Right lobe of liver (tissue), 6 donors: ENCODE results near the gene TSSK2. TPM values are rescaled to one million over a fixed set of nuclear protein-coding genes. Genes with fewer than 3 reads are reported as not detected.
"Not testable (repeated sequence)": the region's sequence is repeated elsewhere in the genome, so short reads cannot be mapped to it uniquely, and the experiment has no call there.

Experiments
- ATAC-seq, 4 donors: fragments of 200-7000 bp; cut with Tn5 transposase; one replicate each; pipeline ENCODE4 v1.9.1; 2020; ENCODE audit warnings: mild to moderate bottlenecking in 4 of 4, moderate library complexity in 4 of 4
- DNase-seq, 3 donors: peaks; one replicate each; pipeline ENCODE4 v3.0.0-alpha.2; 2020
- H3K27ac ChIP-seq, 3 donors: fragments of 200-600 bp; one replicate each; pipeline ENCODE4 v1.8.0; 2022
- H3K27me3 ChIP-seq, 2 donors: fragments of 200-600 bp; one replicate each; pipeline ENCODE4 v1.8.0; 2022
- H3K36me3 ChIP-seq, 4 donors: fragments of 200-600 bp; sonication (generic) in 1 of 4; one replicate each; pipeline versions ENCODE4 v1.5.1 to v1.8.0; 2017 to 2022; ENCODE audit warnings: control low read depth in 1 of 4
- H3K4me1 ChIP-seq, 4 donors: fragments of 200-600 bp; sonication (generic) in 1 of 4; one replicate each; pipeline versions ENCODE4 v1.5.1 to v1.8.0; 2017 to 2022; ENCODE audit warnings: control low read depth in 1 of 4
- H3K4me3 ChIP-seq, 3 donors: fragments of 200-600 bp; one replicate each; pipeline ENCODE4 v1.8.0; 2022
- H3K9me3 ChIP-seq, 4 donors: fragments of 200-600 bp; sonication (generic) in 1 of 4; one replicate each; pipeline versions ENCODE4 v1.5.1 to v1.8.0; 2017 to 2022; ENCODE audit warnings: control low read depth in 1 of 4
- CTCF ChIP-seq, 4 donors: fragments of 200-600 bp in 3 of 4; fragments of 450-650 bp in 1 of 4; IDR thresholded peaks; one replicate each; pipeline versions ENCODE4 v1.5.1 to v1.8.0; 2016 to 2022; ENCODE audit warnings: antibody characterized with exemption in 4 of 4, mild to moderate bottlenecking in 2 of 4
- POLR2A ChIP-seq: fragments of 450-650 bp; IDR thresholded peaks from one replicate; pipeline ENCODE4 v1.6.1; 2017; ENCODE audit warnings: antibody characterized with exemption, mild to moderate bottlenecking
- WGBS: methylation state at CpG from one replicate; pipeline ENCODE4 v1.1.6; 2018; ENCODE audit warnings: low coverage, low lambda C conversion rate; ENCODE audit not compliant: insufficient coverage; ENCODE audit errors: missing lambda C conversion rate; 5-methylcytosine and 5-hydroxymethylcytosine counted together
- intact Hi-C, 2 donors: fragments of 100-400 bp; cut with DNase I; formaldehyde crosslinking; loops; one replicate each; pipeline versions ENCODE4 v1.11.2 to v1.14.1; 2022
- total RNA-seq, 6 experiments: library from RNA; depleted of rRNA in 2 of 6; stranded (reverse); fragments of >200 nt in 2 of 6; fragmentation: NEBNext Ultra II Directional in 3 of 6; extraction: Animal tissue kit (Norgen Biotek cat#: 25700) in 3 of 6; gene quantifications; one replicate each; pipeline versions ENCODE4 v1.1.0 to v1.2.4, GENCODE V29; 2016 to 2023
- donor health status: DM: no; HTN: yes; CAD: no.
- donor health status: DM: no; HTN: no; CAD: no.
- donor health status: DM: no; HTN: no; CAD: no.
- donor health status: DM: no; HTN: yes; CAD: no.
- donor health status: DM: no; HTN: yes; CAD: no.

TSSK2 gene
- total RNA-seq, 6 experiments from 2014 or later = not detected

- Histone ChIP-seq H3K4me1 (peaks cover 0 to 3% (median 0%) of the 10 kb centered on the region in 4 donors), H3K4me3 (no peak overlapping the region), H3K27me3 (peaks cover 0 to 19% of the 10 kb centered on the region in 2 donors), H3K27ac (no peak overlapping the region), H3K9me3 (no peaks in the 10 kb centered on the region), H3K36me3 (no peaks in the 10 kb centered on the region)
- TF ChIP-seq POLR2A (no peak), CTCF (IDR thresholded peaks at IDR 0.05) (no peak)
- WGBS = 32% methylated on average over 7 of the region's 10 CpGs
- ATAC-seq (no peak), DNase-seq (no peak)
- intact Hi-C loops = no loop called here
Measured at GRCh38 chr22:19151329-19152191, 20.5 kb downstream of the TSSK2 start.

- Histone ChIP-seq H3K9me3 (no peaks in the 10 kb centered on the region), H3K4me3 (no peak overlapping the region), H3K4me1 (peaks cover 0 to 3% (median 0%) of the 10 kb centered on the region in 4 donors), H3K27me3 (peaks cover 0 to 19% of the 10 kb centered on the region in 2 donors), H3K36me3 (no peaks in the 10 kb centered on the region), H3K27ac (no peak overlapping the region)
- DNase-seq (no peak), ATAC-seq (no peak)
- 39% methylated on average over 10 of the region's 11 CpGs for WGBS
- intact Hi-C loops = no loop called here
- TF ChIP-seq CTCF (IDR thresholded peaks at IDR 0.05) (no peak), POLR2A (no peak)
Measured at GRCh38 chr22:19152942-19153883, 22.1 kb downstream of the TSSK2 start.

- H3K27me3 ChIP-seq, ATAC-seq, H3K36me3 ChIP-seq, DNase-seq, intact Hi-C loops, H3K9me3 ChIP-seq, H3K4me1 ChIP-seq, H3K27ac ChIP-seq, H3K4me3 ChIP-seq: not testable (repeated sequence)
- WGBS = 80% methylated on average over 1 of the region's 9 CpGs
Measured at GRCh38 chr22:19156109-19156508, 25.0 kb downstream of the TSSK2 start.

- H3K27ac ChIP-seq, H3K4me3 ChIP-seq, H3K36me3 ChIP-seq, H3K27me3 ChIP-seq, H3K4me1 ChIP-seq, H3K9me3 ChIP-seq, DNase-seq, intact Hi-C loops, ATAC-seq: not testable (repeated sequence)
- 58% methylated on average over 4 of the region's 11 CpGs for WGBS
Measured at GRCh38 chr22:19158649-19159048, 27.5 kb downstream of the TSSK2 start.

- ATAC-seq (no peak), DNase-seq (no peak)
- no peak for TF ChIP-seq POLR2A
- TF ChIP-seq CTCF (IDR thresholded peaks at IDR 0.05) = no peak
- no peaks in the 10 kb centered on the region for H3K36me3 ChIP-seq
- no peak overlapping the region for H3K4me3 ChIP-seq
- H3K9me3 ChIP-seq = no peaks in the 10 kb centered on the region
- peaks cover 0 to under 1% (median 0%) of the 10 kb centered on the region in 4 donors for H3K4me1 ChIP-seq
- intact Hi-C loops = no loop called here
- H3K27ac ChIP-seq = no peak overlapping the region
- H3K27me3 ChIP-seq = peaks cover 0 to 5% of the 10 kb centered on the region in 2 donors
- 88% methylated on average over 5 of the region's 6 CpGs for WGBS
Measured at GRCh38 chr22:19164425-19164824, 33.3 kb downstream of the TSSK2 start.
